Stimulated activated CD8-positive, alpha-beta memory T cell treated with anti-CD3 and anti-CD28 coated beads, Interleukin-15, amount 100 ng/mL, for 24 hours (primary cell): ENCODE measurements around the gene EIF3A.
"Not testable (repeated sequence)": the region's sequence is repeated elsewhere in the genome, so short reads cannot be mapped to it uniquely, and the experiment has no call there.

Experiments used
- DNase-seq: peaks from one replicate; pipeline ENCODE4 v3.0.0-alpha.2; 2020; ENCODE audit warnings: low read depth

Gene EIF3A, protein sequence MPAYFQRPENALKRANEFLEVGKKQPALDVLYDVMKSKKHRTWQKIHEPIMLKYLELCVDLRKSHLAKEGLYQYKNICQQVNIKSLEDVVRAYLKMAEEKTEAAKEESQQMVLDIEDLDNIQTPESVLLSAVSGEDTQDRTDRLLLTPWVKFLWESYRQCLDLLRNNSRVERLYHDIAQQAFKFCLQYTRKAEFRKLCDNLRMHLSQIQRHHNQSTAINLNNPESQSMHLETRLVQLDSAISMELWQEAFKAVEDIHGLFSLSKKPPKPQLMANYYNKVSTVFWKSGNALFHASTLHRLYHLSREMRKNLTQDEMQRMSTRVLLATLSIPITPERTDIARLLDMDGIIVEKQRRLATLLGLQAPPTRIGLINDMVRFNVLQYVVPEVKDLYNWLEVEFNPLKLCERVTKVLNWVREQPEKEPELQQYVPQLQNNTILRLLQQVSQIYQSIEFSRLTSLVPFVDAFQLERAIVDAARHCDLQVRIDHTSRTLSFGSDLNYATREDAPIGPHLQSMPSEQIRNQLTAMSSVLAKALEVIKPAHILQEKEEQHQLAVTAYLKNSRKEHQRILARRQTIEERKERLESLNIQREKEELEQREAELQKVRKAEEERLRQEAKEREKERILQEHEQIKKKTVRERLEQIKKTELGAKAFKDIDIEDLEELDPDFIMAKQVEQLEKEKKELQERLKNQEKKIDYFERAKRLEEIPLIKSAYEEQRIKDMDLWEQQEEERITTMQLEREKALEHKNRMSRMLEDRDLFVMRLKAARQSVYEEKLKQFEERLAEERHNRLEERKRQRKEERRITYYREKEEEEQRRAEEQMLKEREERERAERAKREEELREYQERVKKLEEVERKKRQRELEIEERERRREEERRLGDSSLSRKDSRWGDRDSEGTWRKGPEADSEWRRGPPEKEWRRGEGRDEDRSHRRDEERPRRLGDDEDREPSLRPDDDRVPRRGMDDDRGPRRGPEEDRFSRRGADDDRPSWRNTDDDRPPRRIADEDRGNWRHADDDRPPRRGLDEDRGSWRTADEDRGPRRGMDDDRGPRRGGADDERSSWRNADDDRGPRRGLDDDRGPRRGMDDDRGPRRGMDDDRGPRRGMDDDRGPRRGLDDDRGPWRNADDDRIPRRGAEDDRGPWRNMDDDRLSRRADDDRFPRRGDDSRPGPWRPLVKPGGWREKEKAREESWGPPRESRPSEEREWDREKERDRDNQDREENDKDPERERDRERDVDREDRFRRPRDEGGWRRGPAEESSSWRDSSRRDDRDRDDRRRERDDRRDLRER (N-terminal part only)

DNA sequence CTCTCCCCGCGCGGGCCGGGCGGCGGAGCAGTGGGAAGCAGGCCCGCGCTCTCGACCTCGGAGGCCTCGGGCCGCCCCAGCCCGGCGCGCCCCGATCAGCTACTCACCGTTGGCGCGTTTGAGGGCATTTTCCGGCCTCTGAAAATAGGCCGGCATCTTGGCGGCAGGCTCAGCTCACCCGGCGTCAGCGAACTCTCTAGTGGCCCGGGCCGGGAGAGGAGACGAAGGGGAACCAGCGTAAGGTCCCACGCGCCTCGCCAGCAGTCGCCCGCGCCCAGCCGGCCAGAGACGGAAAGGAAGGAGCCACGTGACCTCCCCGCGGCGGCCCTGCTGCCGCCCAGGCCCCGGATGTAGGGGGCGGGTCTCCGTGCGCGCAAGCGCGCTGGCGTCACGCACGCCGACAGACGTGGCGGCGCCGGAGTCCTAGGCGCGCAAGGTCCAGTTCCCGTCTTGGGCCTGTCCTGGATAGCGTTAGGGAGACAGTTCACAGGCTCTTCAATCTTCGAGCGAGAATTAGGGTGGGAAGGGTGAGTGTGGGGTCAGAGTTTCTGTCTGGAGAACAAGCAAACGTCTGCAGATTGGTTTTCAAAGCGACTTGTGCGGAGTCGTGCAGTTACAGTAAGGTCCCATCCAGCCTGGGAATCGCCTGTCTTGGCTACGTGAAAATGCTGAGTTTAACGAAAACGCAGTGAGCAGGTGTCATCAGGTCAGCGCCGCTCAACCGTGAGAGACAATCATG is at the start of gene EIF3A:
Gene EIF3A (minus strand): TSS at position 297 of the 739 bp plus-strand sequence. CDS start 141 bp downstream, at position 156.
- peak; percentile 81 for DNase-seq

DNA sequence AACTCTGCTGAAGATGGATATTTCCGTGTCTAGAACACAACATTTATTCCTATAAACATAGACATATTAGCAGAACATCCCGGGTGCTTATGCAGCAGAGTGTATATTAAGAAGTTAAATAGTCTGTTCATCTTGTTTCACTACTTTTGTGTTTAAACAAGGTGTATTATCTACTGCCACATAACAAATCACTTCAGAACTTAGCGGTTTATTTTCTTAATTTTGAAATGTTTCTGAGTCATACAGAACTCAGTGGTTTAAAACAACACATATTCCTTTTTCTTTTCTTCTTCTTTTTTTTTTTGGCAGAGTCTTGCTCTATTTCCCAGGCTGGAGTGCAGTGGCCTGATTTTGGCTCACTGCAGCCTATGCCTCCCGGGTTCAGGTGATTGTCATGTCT is 49.1 kb upstream of the EIF3A start:
- DNase-seq = no peak

DNA sequence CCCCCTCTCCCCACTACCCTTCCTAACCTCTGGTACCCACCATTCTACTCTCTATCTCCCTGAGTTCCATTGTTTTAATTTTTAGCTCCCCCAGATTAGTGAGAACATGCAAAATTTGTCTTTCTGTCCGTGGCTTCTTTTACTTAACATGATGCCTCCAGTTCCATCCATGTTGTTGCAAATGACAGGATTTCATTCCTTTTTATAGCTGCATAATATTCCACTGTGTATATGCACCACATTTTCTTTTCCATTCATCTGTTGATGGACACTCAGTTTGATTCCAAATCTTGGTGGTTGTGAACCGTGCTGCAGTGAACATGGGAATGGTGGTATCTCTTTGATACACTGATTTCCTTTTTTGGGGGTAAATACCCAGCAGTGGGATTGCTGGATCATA is 45.3 kb upstream of the EIF3A start:
- DNase-seq = no peak

DNA sequence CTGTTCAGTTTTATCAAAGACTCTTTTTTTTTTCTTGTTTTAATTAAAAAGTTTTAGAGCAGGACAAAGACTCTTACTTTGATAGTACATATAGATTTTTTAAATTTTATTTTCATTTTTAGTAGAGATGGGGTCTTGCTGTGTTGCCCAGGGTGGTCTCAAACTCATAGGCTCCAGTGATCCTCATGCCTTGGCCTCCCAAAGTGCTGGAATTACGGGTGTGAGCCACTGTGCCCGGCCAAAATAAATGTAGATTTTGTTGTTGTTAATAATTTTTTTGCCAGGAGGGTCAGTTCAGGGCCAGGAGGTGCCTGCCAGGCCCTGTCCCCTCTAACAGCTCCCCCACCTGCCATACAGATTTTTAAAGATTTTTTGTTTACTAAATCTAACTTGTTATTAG is 40.3 kb upstream of the EIF3A start:
- no peak for DNase-seq

DNA sequence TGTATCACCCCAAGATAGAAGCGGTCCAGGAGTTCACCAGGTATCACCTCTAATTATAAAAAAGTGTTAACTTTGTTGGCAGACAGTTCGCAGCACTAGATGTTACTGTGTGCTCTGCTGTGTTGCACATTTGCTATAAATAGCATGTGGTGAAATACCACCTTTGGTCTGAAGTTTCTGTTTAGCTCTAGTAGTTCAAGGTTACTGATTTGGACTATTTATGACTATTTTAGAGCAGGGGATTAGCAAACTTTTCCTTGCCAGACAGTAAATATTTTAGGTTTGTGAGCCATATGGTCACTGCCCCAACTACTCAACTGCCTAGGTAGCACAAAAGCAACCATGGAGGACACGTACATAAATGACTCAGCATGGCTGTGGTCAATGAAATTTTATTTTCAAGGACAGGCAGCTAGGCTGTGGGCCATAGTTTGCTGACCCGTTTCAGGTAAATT is 39.8 kb upstream of the EIF3A start:
- DNase-seq = no peak

DNA sequence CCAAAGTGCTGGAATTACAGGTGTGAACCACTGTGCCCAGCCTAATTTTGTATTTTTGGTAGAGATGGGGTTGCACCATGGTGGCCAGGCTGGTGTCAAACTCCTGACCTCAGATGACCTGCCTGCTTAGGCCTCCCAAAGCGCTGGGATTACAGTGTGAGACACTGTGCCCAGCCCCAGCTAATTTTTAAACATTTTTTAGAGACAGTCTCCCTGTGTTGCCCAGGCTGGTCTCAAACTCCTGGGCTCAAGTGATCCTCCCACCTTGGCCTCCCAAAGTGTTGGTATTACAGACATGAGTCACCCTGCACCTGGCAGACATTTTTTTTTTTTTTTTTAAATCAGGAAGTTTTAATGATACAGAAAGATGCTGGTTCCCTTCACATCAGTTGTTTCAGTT is 38.8 kb upstream of the EIF3A start:
- no peak for DNase-seq

DNA sequence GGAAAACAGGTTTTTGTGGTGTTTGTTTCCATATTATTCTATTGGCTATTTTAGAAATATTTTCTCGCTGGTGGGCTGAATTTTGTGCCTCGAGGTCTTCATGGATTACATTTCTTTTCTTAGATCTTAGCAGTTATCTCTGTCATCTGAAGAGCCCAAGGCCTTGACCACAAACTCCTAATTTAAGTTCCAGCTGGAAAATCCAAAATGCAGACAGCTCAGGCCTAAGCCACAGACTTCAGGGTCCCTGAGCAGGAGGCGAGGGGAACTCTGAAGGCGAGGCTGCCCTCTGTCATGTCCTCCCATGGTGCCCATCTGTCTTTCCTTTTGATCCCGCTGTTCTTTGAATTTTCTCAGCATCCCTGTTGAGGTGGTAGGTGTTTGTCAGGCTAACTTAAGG is 37.6 kb upstream of the EIF3A start:
- no peak for DNase-seq

DNA sequence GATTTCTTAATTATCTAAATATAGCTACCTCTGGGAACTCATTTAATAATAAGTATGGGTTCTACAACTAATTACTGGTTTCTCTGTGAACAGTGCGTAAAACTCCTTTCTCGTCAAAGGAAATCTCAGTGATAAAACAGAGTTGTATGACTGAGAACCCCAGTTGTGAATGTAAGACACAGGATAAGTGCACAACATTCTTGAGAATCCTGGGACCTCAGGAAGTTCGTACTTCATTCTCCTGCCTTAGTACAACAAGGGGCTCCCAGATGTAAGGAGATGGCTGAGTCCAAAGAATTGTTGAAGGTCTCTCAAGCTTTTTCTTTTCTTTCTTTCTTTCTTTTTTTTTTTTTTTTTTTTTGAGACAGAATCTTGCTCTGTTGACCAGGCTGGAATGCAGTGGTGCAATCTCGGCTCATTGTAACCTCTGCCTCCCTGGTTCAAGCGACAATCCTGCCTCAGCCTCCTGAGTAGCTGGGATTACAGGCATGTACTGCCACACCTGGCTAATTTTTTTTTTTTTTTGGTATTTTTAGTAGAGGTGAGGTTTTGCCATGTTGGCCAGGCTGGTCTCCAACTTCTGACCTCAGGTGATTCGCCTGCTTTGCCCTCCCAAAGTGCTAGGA is 35.8 kb upstream of the EIF3A start:
- no peak for DNase-seq

DNA sequence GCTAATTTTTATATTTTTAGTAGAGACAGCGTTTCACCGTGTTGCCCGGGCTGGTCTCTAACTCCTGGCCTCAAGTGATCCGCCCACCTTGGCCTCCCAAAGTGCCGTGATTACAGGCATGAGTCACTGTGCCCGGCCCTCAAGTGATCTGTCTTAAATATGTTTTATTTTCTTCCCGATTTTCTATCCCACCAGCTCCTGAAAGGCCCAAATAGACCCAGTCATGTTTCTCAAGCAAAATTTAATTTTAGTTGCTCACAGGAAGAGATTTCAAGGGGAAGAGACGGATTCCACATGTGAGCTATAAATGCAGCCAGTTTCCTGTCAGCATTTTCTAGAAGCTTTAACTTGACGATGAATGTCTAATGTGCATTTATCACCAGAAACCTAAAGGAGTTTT is 35.3 kb upstream of the EIF3A start:
- DNase-seq = no peak

DNA sequence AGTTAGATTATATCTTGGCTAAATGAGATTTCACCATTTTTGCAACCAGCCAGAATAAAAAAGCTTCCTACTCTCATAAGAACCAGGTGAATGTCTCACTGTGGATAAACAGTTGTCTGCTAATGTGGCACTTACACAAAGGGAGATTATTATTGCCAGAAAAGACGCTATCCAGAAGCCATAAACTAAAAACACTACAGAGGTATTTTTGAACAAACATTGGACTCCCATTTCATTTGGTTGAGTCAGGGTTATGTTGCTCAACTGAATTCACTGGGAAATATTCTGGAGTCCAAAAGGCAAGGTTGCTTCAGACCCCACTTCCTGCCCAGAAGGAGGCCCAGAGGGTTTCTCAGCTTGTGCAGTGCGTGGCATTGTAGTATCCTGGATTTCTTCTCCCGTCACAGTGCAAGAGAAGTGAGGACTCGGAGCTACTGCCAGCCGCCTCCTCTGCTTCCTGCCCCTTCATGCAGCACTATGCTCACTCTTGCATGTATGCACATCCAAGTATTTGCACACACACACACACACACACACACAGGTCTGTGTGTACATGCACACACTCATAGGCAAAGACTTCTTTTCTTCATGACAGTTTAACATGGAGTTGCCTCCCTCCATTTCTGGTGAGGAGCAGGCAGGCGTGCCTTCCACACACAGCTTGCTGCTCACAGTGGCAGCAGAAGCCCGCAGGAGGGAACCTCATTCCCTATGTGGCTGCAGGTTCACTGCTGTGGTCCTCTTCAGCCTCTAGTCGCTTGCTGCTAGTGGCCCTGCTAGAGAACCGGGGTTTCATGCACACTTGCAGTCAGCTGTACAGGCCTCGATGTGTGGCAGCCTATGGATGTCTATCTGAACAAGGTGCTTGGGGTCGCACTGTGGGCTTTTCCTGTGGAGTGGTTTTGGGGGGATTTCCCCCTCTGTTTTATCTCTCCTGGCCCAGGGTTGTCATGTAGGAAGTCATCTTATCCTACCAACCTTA is 33.4 kb upstream of the EIF3A start:
- no peak for DNase-seq

DNA sequence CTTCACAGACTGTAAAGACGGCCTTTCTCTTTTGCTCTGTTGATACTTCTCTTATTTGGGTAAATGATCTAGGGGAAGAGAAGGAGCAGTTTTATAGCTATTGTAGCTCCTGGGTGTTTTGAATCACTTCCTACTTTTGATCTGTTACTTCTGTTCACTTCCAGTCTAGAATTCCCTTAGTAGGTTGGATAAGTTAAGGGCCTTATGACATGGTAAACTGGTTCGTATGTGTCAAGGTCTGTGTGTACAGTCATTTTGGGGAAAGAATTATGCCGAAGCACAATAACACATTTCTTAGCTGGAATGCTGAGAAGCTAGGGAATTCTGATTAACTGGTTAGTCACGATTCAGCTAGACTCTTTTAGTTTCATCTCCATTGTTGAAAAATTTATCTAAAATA is 31.4 kb upstream of the EIF3A start:
- DNase-seq = no peak

DNA sequence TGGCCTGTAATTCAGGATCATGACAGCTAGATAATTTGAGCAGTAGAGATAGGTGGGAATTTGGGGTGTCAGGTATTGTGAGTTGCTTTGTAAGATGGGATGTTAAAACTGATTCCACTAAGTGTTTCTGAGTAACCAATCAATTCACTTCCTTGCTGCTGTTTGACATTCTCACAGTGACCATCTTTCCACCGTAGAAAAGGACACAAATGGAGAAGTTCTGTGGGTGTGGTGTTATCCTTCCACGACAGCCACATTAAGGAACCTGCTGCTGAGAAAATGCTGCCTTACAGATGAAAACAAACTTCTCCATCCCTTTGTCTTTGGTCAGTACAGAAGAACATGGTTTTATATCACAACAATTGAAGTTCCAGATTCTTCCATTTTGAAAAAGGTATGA is 27.2 kb upstream of the EIF3A start:
- DNase-seq = not testable (repeated sequence)

DNA sequence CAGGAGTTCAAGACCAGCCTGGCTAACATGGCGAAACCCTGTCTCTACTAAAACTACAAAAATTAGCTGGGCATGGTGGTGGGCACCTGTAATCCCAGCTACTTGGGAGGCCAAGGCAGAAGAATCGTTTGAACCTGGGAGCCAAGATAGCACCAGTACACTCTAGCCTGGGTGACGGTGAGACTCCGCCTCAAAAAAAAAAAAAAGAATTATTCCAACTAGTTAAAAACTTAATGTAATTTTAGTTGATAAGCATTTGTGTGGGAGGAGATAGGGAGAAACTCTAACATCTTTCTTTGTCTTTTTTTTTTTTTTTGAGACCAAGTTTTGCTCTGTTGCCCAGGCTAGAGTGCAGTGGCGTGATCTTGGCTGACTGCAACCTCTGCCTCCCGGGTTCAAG is 26.5 kb upstream of the EIF3A start:
- DNase-seq = not testable (repeated sequence)

DNA sequence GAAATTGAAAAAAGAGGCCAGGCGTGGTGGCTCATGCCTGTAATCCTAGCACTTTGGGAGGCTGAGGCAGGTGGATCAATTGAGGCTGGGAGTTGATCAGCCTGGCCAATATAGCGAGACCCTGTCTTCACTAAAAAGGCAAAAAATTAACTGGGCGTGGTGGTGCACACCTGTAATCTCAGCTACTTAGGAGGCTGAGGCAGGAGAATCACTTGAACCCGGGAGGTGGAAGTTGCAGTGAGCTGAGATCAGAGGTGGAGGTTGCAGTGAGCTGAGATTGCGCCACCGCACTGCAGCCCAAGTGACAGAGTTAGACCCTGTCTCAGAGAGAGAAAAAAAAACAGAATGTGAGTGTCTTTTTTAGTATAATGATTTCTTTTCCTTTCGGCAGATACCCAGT is 25.3 kb upstream of the EIF3A start:
- not testable (repeated sequence) for DNase-seq

DNA sequence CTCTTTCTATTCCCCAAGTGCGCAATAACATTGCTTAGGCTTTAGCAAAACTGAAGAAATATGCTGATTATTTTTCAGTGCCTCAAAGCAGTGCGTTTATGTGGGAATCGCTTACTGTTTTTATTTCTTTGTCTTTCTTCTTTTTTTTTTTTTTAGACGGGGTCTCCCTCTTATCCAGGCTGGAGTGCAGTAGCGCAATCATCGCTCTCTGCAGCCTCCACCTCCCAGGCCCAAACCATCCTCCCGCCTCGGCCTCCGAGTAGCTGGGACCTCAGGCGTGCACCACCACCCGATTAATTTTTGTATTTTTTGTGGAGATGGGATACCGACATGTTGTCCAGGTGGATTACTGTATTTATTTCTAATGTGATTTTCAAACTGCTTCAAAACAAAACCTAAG is 24.5 kb upstream of the EIF3A start:
- no peak for DNase-seq

DNA sequence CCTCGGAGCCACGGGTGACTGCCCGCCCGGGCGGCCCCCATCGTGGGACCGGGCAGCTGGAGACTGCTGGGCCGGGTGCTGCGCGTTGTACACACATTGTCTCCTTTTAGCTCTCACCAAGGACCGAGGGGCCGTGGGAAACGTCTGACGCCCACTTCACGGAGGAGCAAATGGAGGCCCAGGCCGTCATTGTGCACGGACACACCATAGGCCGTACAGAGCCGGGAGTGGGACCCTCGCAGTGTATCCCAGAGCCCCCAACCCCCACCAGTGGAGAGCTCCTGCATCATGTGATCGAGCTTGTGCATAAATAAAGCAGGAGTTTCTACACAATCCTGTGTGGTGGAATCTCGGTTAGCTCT is 24.0 kb upstream of the EIF3A start:
- no peak for DNase-seq

DNA sequence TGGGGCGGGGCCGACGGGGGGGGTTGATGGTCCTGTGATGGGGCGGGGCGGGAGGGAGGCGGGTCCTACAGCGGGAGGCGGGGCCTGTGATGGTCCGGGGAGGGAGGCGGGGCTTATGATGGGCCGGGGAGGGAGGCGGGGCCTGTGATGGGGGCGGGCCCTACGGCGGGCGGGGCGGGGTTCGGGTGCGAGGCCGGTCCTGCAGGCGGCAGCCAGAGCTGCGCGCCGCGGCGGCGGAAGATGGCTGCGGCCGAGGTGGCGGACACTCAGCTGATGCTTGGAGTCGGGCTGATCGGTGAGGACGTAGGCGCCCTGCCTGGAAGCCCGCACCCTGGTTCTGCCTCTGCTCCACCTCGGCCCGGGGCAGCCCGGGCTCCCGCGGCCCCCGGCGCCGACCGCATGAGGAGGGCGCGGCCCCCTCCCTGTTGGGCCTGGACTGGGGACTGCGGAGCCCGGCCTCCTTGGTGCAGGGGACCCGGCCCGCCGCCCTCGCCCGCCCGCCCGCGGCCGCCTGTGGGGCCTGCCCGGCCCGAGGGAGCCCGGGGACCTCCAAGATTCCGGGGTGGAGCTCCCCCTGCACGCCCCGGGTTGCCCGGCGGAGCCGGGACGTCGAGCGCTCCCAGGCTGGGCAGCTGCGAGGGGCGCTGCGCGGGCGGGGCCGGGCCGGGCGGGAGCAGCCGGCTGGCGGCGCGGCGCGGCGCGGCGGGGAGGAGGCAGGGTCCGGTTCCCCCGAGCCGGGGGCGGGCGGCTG is 23.5 kb upstream of the EIF3A start, which contains the start of gene DENND10:
Gene DENND10 (plus strand): TSS at position 211 of the 751 bp plus-strand sequence. CDS start 30 bp downstream, at position 241.
- DNase-seq = peak; percentile 62

DNA sequence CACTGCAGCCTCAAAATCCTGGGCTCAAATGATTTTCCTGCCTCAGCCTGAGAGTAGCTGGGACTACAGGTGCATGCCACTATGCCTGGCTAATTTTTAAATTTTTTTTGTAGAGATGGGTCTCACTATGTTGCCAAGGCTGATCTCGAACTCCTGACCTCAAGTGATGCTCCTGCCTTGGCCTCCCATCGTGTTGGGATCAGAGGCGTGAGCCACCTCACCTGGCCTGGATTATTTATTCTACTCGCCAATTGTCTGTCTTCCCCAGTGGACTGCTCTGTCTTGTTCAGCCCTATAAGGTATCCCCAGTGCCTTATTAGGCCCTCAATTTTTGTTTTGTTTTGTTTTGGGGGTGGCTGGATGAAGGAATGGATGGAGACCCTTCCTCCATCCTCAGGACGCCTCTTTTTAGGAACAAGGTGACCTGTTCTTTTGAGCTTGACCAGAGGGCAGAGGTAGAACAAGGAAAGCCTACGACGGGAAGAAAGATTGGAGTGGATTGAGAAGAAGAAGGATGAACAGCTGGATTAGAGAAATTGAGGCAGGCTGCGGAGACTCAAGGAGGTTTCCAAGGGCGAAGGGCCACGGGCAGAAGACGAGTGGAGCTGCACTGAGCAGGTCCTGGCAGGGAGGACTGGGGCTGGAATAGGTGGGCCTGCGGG is 22.8 kb upstream of the EIF3A start:
- DNase-seq = no peak
